ENCODE measurements around the gene HGD.
"Not testable (repeated sequence)": the region's sequence is repeated elsewhere in the genome, so short reads cannot be mapped to it uniquely, and the experiment has no call there.

Gene HGD, protein sequence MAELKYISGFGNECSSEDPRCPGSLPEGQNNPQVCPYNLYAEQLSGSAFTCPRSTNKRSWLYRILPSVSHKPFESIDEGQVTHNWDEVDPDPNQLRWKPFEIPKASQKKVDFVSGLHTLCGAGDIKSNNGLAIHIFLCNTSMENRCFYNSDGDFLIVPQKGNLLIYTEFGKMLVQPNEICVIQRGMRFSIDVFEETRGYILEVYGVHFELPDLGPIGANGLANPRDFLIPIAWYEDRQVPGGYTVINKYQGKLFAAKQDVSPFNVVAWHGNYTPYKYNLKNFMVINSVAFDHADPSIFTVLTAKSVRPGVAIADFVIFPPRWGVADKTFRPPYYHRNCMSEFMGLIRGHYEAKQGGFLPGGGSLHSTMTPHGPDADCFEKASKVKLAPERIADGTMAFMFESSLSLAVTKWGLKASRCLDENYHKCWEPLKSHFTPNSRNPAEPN

DNA sequence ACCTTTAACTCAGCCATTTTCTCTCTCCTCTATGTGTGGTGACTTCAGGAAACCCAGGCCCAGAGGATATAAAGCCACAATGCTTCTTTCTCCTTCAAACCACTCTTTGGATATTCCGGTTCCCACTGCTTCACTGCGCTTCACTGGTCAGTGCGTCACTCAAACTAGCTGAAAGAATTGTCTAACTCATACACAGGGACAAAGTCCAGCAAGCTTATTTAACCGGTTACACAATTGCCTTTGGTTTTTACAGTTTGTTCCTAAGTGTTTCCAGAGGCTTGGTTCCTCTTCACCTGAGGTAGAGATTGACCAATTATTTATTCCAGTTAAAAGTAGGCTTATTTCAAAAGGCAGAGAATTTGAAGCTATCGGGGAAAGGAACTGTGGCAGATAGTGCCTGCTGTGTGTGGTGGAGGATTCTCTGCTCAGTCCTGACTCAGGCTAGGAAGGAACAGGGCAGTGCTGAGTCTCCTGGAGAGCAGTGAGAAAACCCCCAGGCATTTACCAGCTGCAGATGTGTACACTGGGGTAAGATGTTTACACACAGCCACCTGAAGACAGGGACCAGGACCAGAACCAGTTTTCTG, at the start of gene HGD:
HGD (minus strand) TSS at position 145 of the 587 bp plus-strand sequence; CDS start at position 17, 128 bp downstream.
- no peak within 1 kb of the TSS for H3K4me2 ChIP-seq (ENCODE audit: low read length)
- TF ChIP-seq CTCF (IDR thresholded peaks at IDR 0.05; ENCODE audit: low read depth, low read length, poor library complexity, severe bottlenecking) (no peak), EZH2phosphoT487 (IDR thresholded peaks at IDR 0.05; ENCODE audit: borderline replicate concordance, low read length) (no peak)
- H4K20me1 ChIP-seq (ENCODE audit: control insufficient read depth, insufficient read depth, low read depth, low read length), result no peaks in the 10 kb centered on the region
- H3K79me2 ChIP-seq (ENCODE audit: control insufficient read depth, low read length), result no peaks in the 10 kb centered on the region
- H3K4me1 ChIP-seq (ENCODE audit: control insufficient read depth, low read length), result no peaks in the 10 kb centered on the region
- H3K27me3 ChIP-seq (ENCODE audit: control insufficient read depth, low read length), result no peaks in the 10 kb centered on the region
- no peak within 1 kb of the TSS for H3K27ac ChIP-seq (ENCODE audit: low read depth, low read length)
- H3K4me3 ChIP-seq (ENCODE audit: low read length), result no peak within 1 kb of the TSS
- H3F3A ChIP-seq (ENCODE audit: control insufficient read depth, insufficient read depth), result no peaks in the 10 kb centered on the region
- H3K9me2 ChIP-seq (replicated peaks; ENCODE audit: control insufficient read depth, low read length), result no peaks in the 10 kb centered on the region
- peaks cover 4% of the 10 kb centered on the region; the same call in 1 of the 2 replicates for H3K9me3 ChIP-seq (ENCODE audit: control insufficient read depth, insufficient read depth, low read length)
- no peaks in the 10 kb centered on the region for H3K36me3 ChIP-seq (ENCODE audit: control insufficient read depth, low read length)

DNA sequence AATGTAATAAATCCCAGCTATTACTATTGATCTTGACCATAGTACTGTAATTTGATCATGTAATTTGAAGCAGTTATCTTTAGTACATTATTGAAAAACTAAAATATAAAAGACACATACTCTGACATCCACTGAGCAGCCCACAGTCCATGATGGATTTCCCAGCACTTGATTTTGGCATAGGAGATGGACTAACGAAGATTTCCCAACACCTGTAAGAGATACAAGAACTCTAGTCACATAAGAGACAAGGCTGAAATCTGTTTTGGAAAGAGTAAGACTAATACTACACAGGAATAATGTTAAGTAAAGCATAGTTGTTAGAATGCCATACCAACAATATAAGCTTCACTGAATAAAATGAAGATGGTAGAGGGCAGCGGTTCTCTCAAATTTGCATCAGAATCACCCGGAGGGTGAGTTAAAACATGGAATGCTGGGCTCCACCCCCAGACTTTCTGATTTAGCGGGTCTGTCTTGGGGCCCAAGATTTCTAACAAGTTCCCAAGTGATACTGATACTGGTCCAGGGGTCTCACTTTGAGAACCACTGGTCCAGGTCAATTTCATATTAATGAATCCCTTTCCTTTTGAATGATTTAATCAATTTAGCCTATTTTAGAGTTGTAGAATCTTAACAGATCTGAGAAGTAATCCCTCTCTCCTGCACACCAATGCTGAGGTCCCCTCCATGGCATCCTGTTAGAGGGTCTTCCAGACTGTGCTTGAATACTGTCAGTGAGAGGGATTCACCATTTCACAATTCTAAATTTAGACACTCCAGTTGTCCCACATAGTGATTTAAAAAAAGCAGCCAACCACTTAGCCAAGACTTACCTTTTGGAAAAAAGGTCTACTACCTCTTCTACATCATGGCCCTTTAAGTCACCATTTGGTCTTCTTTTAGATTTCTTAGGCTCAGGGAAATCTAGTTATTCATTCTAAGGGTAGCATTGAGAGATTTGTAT, 48.8 kb upstream of the HGD start:
- Histone ChIP-seq H3K27ac (ENCODE audit: low read depth, low read length) (no peak overlapping the region), H4K20me1 (ENCODE audit: control insufficient read depth, insufficient read depth, low read depth, low read length) (no peaks in the 10 kb centered on the region), H3K4me1 (ENCODE audit: control insufficient read depth, low read length) (no peaks in the 10 kb centered on the region), H3K9me2 (replicated peaks; ENCODE audit: control insufficient read depth, low read length) (no peaks in the 10 kb centered on the region), H3K27me3 (ENCODE audit: control insufficient read depth, low read length) (no peaks in the 10 kb centered on the region), H3K79me2 (ENCODE audit: control insufficient read depth, low read length) (no peaks in the 10 kb centered on the region), H3K4me3 (ENCODE audit: low read length) (no peak overlapping the region), H3K9me3 (ENCODE audit: control insufficient read depth, insufficient read depth, low read length) (no peaks in the 10 kb centered on the region), H3F3A (ENCODE audit: control insufficient read depth, insufficient read depth) (0 out of 2 replicates have a peak, but pooled peaks cover 2% of the 10 kb centered on the region), H3K4me2 (ENCODE audit: low read length) (no peak overlapping the region), H3K36me3 (ENCODE audit: control insufficient read depth, low read length) (peaks cover 12% of the 10 kb centered on the region)
- TF ChIP-seq CTCF (IDR thresholded peaks at IDR 0.05; ENCODE audit: low read depth, low read length, poor library complexity, severe bottlenecking) (no peak), EZH2phosphoT487 (IDR thresholded peaks at IDR 0.05; ENCODE audit: borderline replicate concordance, low read length) (no peak)

DNA sequence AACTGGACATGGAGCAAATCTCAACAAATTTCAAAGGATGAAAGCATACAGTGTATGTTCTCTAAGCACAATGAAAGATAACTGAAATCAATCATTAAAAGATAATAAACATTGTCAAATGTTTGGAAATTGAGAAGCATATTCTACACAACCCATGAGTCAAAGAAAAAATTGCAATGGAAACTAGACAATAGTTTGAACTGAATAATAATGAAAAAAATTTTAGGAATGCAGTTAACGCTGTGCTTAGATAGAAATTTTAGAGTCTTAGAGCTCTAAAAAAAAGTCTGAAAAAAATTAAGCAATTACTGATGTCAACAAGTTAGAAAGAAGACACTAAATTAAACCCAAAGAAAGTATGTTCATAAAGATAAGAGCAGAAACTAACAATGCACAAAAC, 44.8 kb upstream of the HGD start:
- Histone ChIP-seq H3K9me2 (replicated peaks; ENCODE audit: control insufficient read depth, low read length) (no peaks in the 10 kb centered on the region), H3K79me2 (ENCODE audit: control insufficient read depth, low read length) (no peaks in the 10 kb centered on the region), H3K4me1 (ENCODE audit: control insufficient read depth, low read length) (no peaks in the 10 kb centered on the region), H3K27me3 (ENCODE audit: control insufficient read depth, low read length) (no peaks in the 10 kb centered on the region), H3K4me3 (ENCODE audit: low read length) (no peak overlapping the region), H3F3A (ENCODE audit: control insufficient read depth, insufficient read depth) (0 out of 2 replicates have a peak, but pooled peaks cover 2% of the 10 kb centered on the region), H3K4me2 (ENCODE audit: low read length) (no peak overlapping the region), H3K9me3 (ENCODE audit: control insufficient read depth, insufficient read depth, low read length) (no peaks in the 10 kb centered on the region), H3K27ac (ENCODE audit: low read depth, low read length) (no peak overlapping the region), H3K36me3 (ENCODE audit: control insufficient read depth, low read length) (peaks cover 12% of the 10 kb centered on the region), H4K20me1 (ENCODE audit: control insufficient read depth, insufficient read depth, low read depth, low read length) (no peaks in the 10 kb centered on the region)
- TF ChIP-seq CTCF (IDR thresholded peaks at IDR 0.05; ENCODE audit: low read depth, low read length, poor library complexity, severe bottlenecking), result no peak
- TF ChIP-seq EZH2phosphoT487 (IDR thresholded peaks at IDR 0.05; ENCODE audit: borderline replicate concordance, low read length), result no peak

GRCh38 chr3:120719167-120719834, 37.3 kb upstream of the HGD start:
- peaks cover 17% of the 10 kb centered on the region for H3K79me2 ChIP-seq (ENCODE audit: control insufficient read depth, low read length)
- H3K4me3 ChIP-seq (ENCODE audit: low read length); H3F3A ChIP-seq (ENCODE audit: control insufficient read depth, insufficient read depth); H3K9me3 ChIP-seq (ENCODE audit: control insufficient read depth, insufficient read depth, low read length); H3K36me3 ChIP-seq (ENCODE audit: control insufficient read depth, low read length); H3K9me2 ChIP-seq (replicated peaks; ENCODE audit: control insufficient read depth, low read length); H4K20me1 ChIP-seq (ENCODE audit: control insufficient read depth, insufficient read depth, low read depth, low read length); H3K27ac ChIP-seq (ENCODE audit: low read depth, low read length); H3K4me2 ChIP-seq (ENCODE audit: low read length); H3K4me1 ChIP-seq (ENCODE audit: control insufficient read depth, low read length); H3K27me3 ChIP-seq (ENCODE audit: control insufficient read depth, low read length): not testable (repeated sequence)

Data from DOHH2 (cell line).